Natural killer cell treated with Interleukin-12 subunit alpha and Interleukin-12 subunit beta and Interleukin-15 and Interleukin-18, amount 100 ng/mL, for 72 hours (primary cell): ENCODE results near the gene DDX55. TPM values are rescaled to one million over a fixed set of nuclear protein-coding genes. Genes with fewer than 3 reads are reported as not detected.

Source experiments
- total RNA-seq, 2 donors: library from RNA; stranded (reverse); gene quantifications; one replicate each; pipeline ENCODE4 v1.2.3, GENCODE V29; 2022

DDX55 gene
- total RNA-seq, 2 donors from 2014 or later = 38.7 to 80.0 TPM

Other genes with a start within 250 kb of the DDX55 start
- 10 to 100 TPM; 44.8 to 49.0 TPM for gene SBNO1, start 237.3 kb upstream of the DDX55 start, total RNA-seq
- 10 to 100 TPM; 67.2 to 95.6 TPM for gene KMT5A, start 218.0 kb upstream of the DDX55 start, total RNA-seq
- gene RILPL2, start 165.4 kb upstream of the DDX55 start, total RNA-seq = 10 to 100 TPM in 1 of 2 donors, 1 to 10 TPM in 1; 9.7 to 12.2 TPM
- gene SNRNP35, start 144.0 kb upstream of the DDX55 start, total RNA-seq = 10 to 100 TPM; 27.3 to 36.9 TPM
- 1 to 10 TPM; 2.1 to 2.6 TPM for gene RILPL1, start 68.4 kb upstream of the DDX55 start, total RNA-seq
- gene TMED2, start 17.5 kb upstream of the DDX55 start, total RNA-seq = 100 to 1,000 TPM; 225 to 270 TPM
- gene EIF2B1, start 31.6 kb downstream of the DDX55 start, total RNA-seq = 10 to 100 TPM; 76.5 to 77.8 TPM
- gene GTF2H3, start 31.7 kb downstream of the DDX55 start, total RNA-seq = 10 to 100 TPM; 41.6 to 57.4 TPM
- 1 to 10 TPM; 4.5 to 5.0 TPM for gene TCTN2, start 69.0 kb downstream of the DDX55 start, total RNA-seq
- gene ATP6V0A2, start 110.3 kb downstream of the DDX55 start, total RNA-seq = 10 to 100 TPM; 37.5 to 92.9 TPM
- under 1 TPM; 0.29 to 0.36 TPM for gene DNAH10, start 160.2 kb downstream of the DDX55 start, total RNA-seq